PC-9 (cell line): ENCODE measurements around the gene KIAA0040. TPM values are rescaled to one million over a fixed set of nuclear protein-coding genes. Genes with fewer than 3 reads are reported as not detected.
A peak's percentile ranks its signal among the peaks of the same experiment; 100 is the strongest.

ENCODE experiments used
- BruUV-seq: library from RNA; stranded (reverse); fragments of 400-500 nt; replicated peaks from 2 replicates; lab custom pipeline; 2021; lab: Mats Ljungman, UMichigan
- CTCF ChIA-PET: fragments of 300-600 bp; sonication (Branson Sonifier 250); formaldehyde crosslinking; loops from one replicate; lab custom pipeline; 2022; ENCODE audit warnings: antibody characterized with exemption; lab: Charles Lee
- POLR2A ChIA-PET: fragments of 300-600 bp; sonication (Branson Sonifier 250); formaldehyde crosslinking; loops from one replicate; lab custom pipeline; 2022; ENCODE audit warnings: antibody characterized with exemption; ENCODE audit not compliant: unreplicated experiment; lab: Charles Lee
- DNase-seq, 2 experiments: peaks; one replicate each; pipeline versions ENCODE4 v3.0.0 to v3.0.0-alpha.2; 2015 to 2022; ENCODE audit warnings: mixed read lengths in 1 of 2
- H2AFZ ChIP-seq: fragments of 200-600 bp; sonication (generic); 2 replicates; pipeline ENCODE4 v1.8.1; 2017; ENCODE audit warnings: antibody characterized with exemption
- H3F3A ChIP-seq: fragments of 200-600 bp; sonication (generic); 2 replicates; pipeline ENCODE4 v1.8.1; 2017; ENCODE audit warnings: antibody characterized with exemption, mild to moderate bottlenecking, low read depth; ENCODE audit not compliant: insufficient read depth
- H3K27ac ChIP-seq: fragments of 200-600 bp; sonication (generic); 2 replicates; pipeline ENCODE4 v1.6.1; 2016; ENCODE audit warnings: mixed run types
- H3K27me3 ChIP-seq: fragments of 200-600 bp; sonication (generic); 2 replicates; pipeline ENCODE4 v1.6.1; 2016; ENCODE audit warnings: low read depth, mixed run types; ENCODE audit not compliant: insufficient read depth
- H3K36me3 ChIP-seq: fragments of 200-600 bp; sonication (generic); 2 replicates; pipeline ENCODE4 v1.6.1; 2016; ENCODE audit warnings: low read depth, mixed run types
- H3K4me1 ChIP-seq: fragments of 200-600 bp; sonication (generic); replicated peaks from 2 replicates; pipeline ENCODE4 v1.6.1; 2016; ENCODE audit warnings: mixed run types; ENCODE audit not compliant: insufficient read depth
- H3K4me2 ChIP-seq: fragments of 200-600 bp; sonication (generic); 2 replicates; pipeline ENCODE4 v1.6.1; 2017; ENCODE audit warnings: mixed run types
- H3K4me3 ChIP-seq: fragments of 200-600 bp; sonication (generic); 2 replicates; pipeline ENCODE4 v1.6.1; 2016; ENCODE audit warnings: mixed run types
- H3K79me2 ChIP-seq: fragments of 200-600 bp; sonication (generic); 2 replicates; pipeline ENCODE4 v1.6.1; 2017; ENCODE audit warnings: low read depth, mixed run types
- H3K9me2 ChIP-seq: fragments of 200-600 bp; sonication (generic); 2 replicates; pipeline ENCODE4 v1.8.1; 2017; ENCODE audit warnings: mild to moderate bottlenecking; ENCODE audit not compliant: insufficient read depth
- H3K9me3 ChIP-seq: fragments of 200-600 bp; sonication (generic); 2 replicates; pipeline ENCODE4 v1.8.1; 2016; ENCODE audit warnings: low read depth; ENCODE audit not compliant: insufficient read depth
- H4K20me1 ChIP-seq: fragments of 200-600 bp; sonication (generic); 2 replicates; pipeline ENCODE4 v1.8.1; 2017; ENCODE audit not compliant: insufficient read depth
- CTCF ChIP-seq: fragments of 200-600 bp; sonication (generic); conservative IDR thresholded peaks from 2 replicates; pipeline ENCODE4 v1.6.1; 2017; ENCODE audit warnings: mixed run types, antibody characterized with exemption, mild to moderate bottlenecking, moderate library complexity
- EZH2 ChIP-seq: fragments of 200-600 bp; sonication (generic); IDR thresholded peaks from 2 replicates; pipeline ENCODE4 v1.8.0; 2017; ENCODE audit warnings: antibody characterized with exemption, low read depth
- intact Hi-C: fragments of 100-400 bp; cut with micrococcal nuclease; formaldehyde crosslinking; loops from one replicate; pipeline ENCODE4 v1.10.0; 2022; ENCODE audit not compliant: unreplicated experiment
- total RNA-seq: library from RNA; stranded (reverse); gene quantifications from 2 replicates; pipeline ENCODE4 v1.2.3, GENCODE V29; 2021

Gene KIAA0040
- total RNA-seq, 1 experiment from 2014 or later: 8.8 TPM

- Histone ChIP-seq H2AFZ (no peak overlapping the region), H3K4me1 (peaks cover 10% of the 10 kb centered on the region), H3K79me2 (no peaks in the 10 kb centered on the region), H3K9me3 (peaks cover 7% of the 10 kb centered on the region), H3K27ac (no peak overlapping the region), H3K27me3 (no peaks in the 10 kb centered on the region), H3K9me2 (peaks cover 3% of the 10 kb centered on the region; the same call in 1 of the 2 replicates), H3K36me3 (no peaks in the 10 kb centered on the region), H3F3A (no peaks in the 10 kb centered on the region), H3K4me3 (no peak overlapping the region), H4K20me1 (no peaks in the 10 kb centered on the region), H3K4me2 (no peak overlapping the region)
- no TSS peak for BruUV-seq
- ChIA-PET POLR2A (no interaction called here), CTCF (no interaction called here)
- TF ChIP-seq EZH2: no peak
- TF ChIP-seq CTCF: no peak
- intact Hi-C loops: no loop called here
- no peak for DNase-seq
Observed at GRCh38 chr1:175208773-175209492, 16.4 kb upstream of the KIAA0040 start.

- no TSS peak for BruUV-seq
- intact Hi-C loops: no loop called here
- peaks cover 3% of the 10 kb centered on the region; the same call in 1 of the 2 replicates for H3K9me2 ChIP-seq
- no peaks in the 10 kb centered on the region for H4K20me1 ChIP-seq
- H2AFZ ChIP-seq: no peak overlapping the region
- no peaks in the 10 kb centered on the region; the same call in 1 of the 2 replicates for H3K9me3 ChIP-seq
- no peaks in the 10 kb centered on the region for H3F3A ChIP-seq
- ChIA-PET POLR2A (no interaction called here), CTCF (no interaction called here)
- H3K36me3 ChIP-seq: no peaks in the 10 kb centered on the region
- TF ChIP-seq CTCF (no peak), EZH2 (no peak)
- peaks cover 10% of the 10 kb centered on the region for H3K4me1 ChIP-seq
- H3K27me3 ChIP-seq: no peaks in the 10 kb centered on the region
- H3K4me3 ChIP-seq: no peak overlapping the region
- H3K27ac ChIP-seq: no peak overlapping the region
- DNase-seq: no peak
- H3K4me2 ChIP-seq: no peak overlapping the region
- no peaks in the 10 kb centered on the region for H3K79me2 ChIP-seq
Observed at GRCh38 chr1:175207971-175208370, 15.4 kb upstream of the KIAA0040 start.

GRCh38 chr1:175206687-175207086 is 14.1 kb upstream of the KIAA0040 start:
- peak in 1 of 2 experiments; percentile 66 for DNase-seq
- BruUV-seq: no TSS peak
- ChIA-PET POLR2A (no interaction called here), CTCF (no interaction called here)
- no peaks in the 10 kb centered on the region for H3F3A ChIP-seq
- H3K4me3 ChIP-seq: no peak overlapping the region
- no peaks in the 10 kb centered on the region for H4K20me1 ChIP-seq
- no peaks in the 10 kb centered on the region for H3K79me2 ChIP-seq
- no peak overlapping the region for H3K4me2 ChIP-seq
- H3K27me3 ChIP-seq: no peaks in the 10 kb centered on the region
- no peaks in the 10 kb centered on the region for H3K9me3 ChIP-seq
- H3K27ac ChIP-seq: no peak overlapping the region
- H3K4me1 ChIP-seq: peaks cover 10% of the 10 kb centered on the region
- H3K36me3 ChIP-seq: no peaks in the 10 kb centered on the region
- intact Hi-C loops: no loop called here
- no peak overlapping the region for H2AFZ ChIP-seq
- TF ChIP-seq CTCF: no peak
- no peak for TF ChIP-seq EZH2
- peaks cover 3% of the 10 kb centered on the region; the same call in 1 of the 2 replicates for H3K9me2 ChIP-seq
